GM18861 (cell line): Measurements from ENCODE around the gene PES1.
"Not testable (repeated sequence)": the region's sequence is repeated elsewhere in the genome, so short reads cannot be mapped to it uniquely, and the experiment has no call there.

Experiments used
- ATAC-seq: cut with Tn5 transposase; IDR thresholded peaks from one replicate; pipeline ENCODE4 v1.9.1; 2021; ENCODE audit not compliant: unreplicated experiment

The PES1 gene

DNA sequence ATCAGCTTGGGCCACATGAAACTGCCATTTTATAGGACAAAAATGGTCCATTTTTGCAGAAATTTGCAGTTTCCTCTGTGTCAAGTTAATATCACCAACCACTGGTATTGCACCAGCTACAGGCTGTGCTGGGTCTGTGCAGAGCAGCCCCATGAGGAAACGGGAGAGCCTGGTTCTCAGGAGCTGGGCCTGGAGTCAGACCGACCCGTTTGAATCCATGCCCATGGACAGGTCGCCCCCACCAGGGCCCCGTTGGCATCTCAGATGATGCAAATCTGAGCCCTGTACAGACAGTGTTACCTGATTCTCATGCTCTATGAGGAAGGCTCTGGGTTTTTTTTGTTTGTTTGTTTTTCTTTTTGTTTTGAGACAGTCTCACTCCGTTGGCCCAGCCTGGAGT is 35.3 kb downstream of the PES1 start:
- no peak for ATAC-seq

DNA sequence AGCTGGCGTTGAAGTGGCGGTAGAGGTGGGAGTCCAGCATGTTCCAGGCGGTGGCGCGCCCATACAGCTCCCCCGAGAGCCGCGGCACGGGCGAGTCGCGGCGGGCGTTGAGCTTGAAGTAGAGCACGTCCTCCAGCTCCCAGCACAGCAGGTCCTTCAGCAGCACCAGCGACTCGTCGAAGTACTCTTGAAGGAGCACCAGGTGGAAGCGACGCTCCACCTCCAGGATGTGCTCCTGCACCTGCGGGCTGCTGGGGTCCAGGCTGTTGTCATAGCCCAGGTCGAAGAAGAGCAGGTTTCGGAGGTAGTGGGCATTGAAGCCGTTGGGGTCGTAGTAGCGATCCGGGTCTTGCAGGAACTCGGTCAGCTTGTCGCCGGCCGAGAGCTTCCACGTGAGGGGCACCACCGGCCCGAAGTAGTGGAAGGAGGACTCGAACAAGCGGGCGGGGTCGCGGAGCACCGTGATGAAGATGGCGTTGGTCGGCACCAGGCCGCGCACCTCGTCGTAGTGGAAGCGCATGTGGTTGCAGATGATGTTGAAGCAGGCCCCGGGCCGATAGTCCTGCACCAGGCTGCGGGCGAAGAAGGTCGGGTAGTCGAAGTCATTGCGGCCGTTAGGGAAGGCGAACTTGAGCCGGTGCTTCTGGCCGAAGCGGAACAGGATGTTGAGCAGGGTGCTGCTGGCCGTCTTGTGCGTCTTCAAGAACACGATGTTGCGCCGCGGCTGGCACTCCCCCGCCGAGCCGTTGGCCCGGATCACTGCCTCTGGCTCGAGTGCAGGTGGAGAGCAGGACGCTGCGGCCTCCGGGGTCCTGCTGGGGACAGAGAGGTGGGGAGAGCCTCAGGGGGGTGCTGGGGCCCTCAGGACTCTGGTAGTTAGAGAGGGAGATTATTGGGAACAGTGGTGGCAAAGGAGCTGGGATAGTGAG is 36.2 kb downstream of the PES1 start:
- ATAC-seq, result no peak

DNA sequence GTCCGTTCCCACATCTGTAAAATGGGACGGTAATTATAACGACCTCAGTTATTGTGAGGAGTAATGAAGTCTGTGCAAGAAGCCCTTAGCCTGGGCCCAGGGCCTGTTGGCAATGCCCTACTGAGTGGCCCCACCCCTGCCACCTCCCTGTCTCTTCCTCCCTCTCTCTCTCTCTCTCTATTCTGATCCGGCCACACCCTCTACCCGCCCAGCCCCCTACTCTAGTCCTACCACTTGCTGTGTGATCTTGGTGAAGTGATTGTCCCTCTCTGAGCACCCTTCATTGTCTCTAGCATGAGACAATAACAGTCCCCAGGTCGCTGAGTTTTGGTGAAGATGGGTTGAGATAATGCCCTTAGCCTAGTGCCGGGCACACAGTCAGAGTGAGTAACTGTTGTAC is 37.7 kb downstream of the PES1 start:
- ATAC-seq, result no peak

GRCh38 chr22:30552719-30553118 is 39.0 kb downstream of the PES1 start:
- no peak for ATAC-seq

- not testable (repeated sequence) for ATAC-seq
These were observed 39.9 kb downstream of the PES1 start for GRCh38 chr22:30551813-30552212.

DNA sequence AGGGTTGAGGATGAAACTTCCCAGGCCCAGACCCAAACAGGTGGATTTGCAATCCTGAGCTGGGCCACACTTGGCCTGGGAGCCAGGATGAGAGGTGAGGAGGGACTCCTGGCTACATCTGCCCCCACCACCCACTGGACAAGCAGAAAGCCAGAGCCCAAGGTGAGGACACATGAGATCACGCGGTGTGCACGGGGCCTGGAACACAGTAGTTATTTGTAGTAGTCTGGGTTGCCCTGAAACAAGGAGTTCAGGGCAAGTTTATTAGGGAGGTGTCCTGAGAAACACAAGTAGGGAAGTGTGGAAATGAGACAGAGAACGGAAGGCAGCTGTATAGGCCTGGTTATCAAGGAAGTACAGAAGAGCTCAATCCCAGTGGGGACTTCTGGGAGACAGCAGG is 44.5 kb downstream of the PES1 start:
- no peak for ATAC-seq

DNA sequence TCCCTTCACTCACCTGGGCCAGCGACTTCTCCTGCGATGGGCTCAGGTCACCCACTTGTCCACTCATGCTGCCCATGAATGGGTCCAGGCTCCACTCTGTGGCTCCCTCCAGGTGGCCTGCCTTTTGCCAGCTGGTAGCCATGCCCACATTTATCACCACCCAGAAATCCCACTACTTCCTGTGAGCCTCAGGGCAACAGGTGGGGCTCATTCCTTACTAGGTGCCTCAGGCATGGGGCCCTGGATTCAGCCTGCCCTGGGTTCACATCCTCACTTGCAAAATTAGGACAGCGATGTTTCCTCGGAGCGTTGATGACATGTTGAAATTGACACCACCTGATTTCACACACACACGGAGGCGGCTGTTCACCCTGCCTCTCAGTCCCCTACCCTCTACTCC is 45.1 kb downstream of the PES1 start, which contains the start of gene SEC14L6:
Gene SEC14L6, minus strand, starts transcription at position 126 of the 400 bp plus-strand sequence. Its CDS starts 59 bp downstream, at position 67.
- ATAC-seq, result no peak

DNA sequence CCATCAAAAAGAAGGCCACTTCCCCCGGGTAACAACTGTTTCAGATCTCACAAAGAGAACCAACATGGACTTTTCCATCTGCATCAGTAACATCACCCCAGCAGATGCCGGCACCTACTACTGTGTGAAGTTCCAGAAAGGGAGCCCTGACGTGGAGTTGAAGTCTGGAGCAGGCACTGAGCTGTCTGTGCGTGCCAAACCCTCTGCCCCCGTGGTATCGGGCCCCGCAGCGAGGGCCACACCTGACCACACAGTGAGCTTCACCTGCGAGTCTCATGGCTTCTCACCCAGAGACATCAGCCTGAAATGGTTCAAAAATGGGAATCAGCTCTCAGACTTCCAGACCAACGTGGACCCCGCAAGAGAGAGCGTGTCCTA is 48.9 kb downstream of the PES1 start:
- no peak for ATAC-seq

- ATAC-seq, result no peak
These were observed 49.5 kb downstream of the PES1 start for GRCh38 chr22:30541961-30542810.

- not testable (repeated sequence) for ATAC-seq
These were observed 50.2 kb downstream of the PES1 start for GRCh38 chr22:30541511-30541910.

GRCh38 chr22:30539368-30539767 is 52.3 kb downstream of the PES1 start:
- ATAC-seq, result no peak

DNA sequence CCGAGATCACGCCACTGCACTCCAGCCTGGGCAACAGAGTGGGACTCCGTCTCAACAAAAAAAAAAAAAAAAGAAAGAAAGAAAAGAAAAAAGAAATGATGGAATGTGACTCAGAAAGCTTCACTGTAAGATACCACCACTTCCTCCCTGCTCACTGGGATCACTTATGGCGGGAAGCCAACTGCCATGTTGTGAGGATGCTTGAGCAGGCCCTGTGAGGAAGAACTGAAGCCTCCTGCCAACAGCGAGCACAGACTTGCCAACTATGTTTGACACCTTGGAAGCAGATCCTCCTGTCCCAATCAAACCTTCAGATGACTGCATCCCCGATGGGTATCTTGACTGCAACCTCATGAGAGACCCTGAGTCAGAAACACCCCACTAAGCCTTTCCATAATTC is 53.4 kb downstream of the PES1 start:
- no peak for ATAC-seq

- ATAC-seq, result no peak
These were observed 54.5 kb downstream of the PES1 start for GRCh38 chr22:30537083-30537731.

DNA sequence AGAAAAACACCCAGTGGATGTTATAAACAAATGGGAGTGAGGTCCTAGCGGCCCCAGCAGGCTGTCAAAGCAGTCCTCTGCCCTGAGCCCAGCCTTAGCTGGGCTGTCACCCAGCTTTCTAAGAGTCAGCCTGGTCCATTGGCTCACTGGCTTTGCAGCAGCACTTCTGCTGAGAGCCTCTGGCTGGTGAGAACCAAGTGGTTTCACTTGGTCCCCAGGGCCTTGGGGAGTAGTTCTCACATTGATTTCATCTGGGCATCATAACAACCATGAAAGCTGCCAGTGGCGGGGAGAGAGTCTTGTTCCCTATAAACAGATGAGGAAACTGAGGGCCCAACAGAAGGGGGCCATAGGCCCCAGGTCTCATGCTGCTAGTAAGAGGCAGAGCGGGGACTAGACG is 56.5 kb downstream of the PES1 start:
- no peak for ATAC-seq

- no peak for ATAC-seq
These were observed 59.8 kb downstream of the PES1 start for GRCh38 chr22:30531651-30532608.

GRCh38 chr22:30526656-30527055 is 65.1 kb downstream of the PES1 start:
- ATAC-seq, result no peak
